GM19467 (cell line): ENCODE measurements around the gene ITGA2.
"Not testable (repeated sequence)": the region's sequence is repeated elsewhere in the genome, so short reads cannot be mapped to it uniquely, and the experiment has no call there.

Source experiments
- ATAC-seq: cut with Tn5 transposase; IDR thresholded peaks from one replicate; pipeline ENCODE4 v1.9.1; 2021; ENCODE audit warnings: mild to moderate bottlenecking, moderate library complexity; ENCODE audit not compliant: unreplicated experiment

ITGA2 gene

GRCh38 chr5:52989025-52989780 lies at the start of gene ITGA2:
Gene ITGA2, plus strand, starts transcription at chr5:52989352. Its CDS starts 117 bp downstream, at chr5:52989469.
- ATAC-seq: no peak

GRCh38 chr5:52943285-52943684 lies 45.9 kb upstream of the ITGA2 start:
- ATAC-seq: peak; percentile 55

GRCh38 chr5:52943808-52944207 lies 45.3 kb upstream of the ITGA2 start:
- ATAC-seq: no peak

GRCh38 chr5:52945040-52945439 lies 44.1 kb upstream of the ITGA2 start:
- ATAC-seq: no peak

GRCh38 chr5:52947208-52947607 lies 41.9 kb upstream of the ITGA2 start:
- no peak for ATAC-seq

GRCh38 chr5:52947851-52948250 lies 41.3 kb upstream of the ITGA2 start:
- no peak for ATAC-seq

GRCh38 chr5:52948418-52949076 lies 40.6 kb upstream of the ITGA2 start:
- ATAC-seq: peak; percentile 100

GRCh38 chr5:52950686-52951085 lies 38.5 kb upstream of the ITGA2 start:
- ATAC-seq: no peak

- no peak for ATAC-seq
Observed at GRCh38 chr5:52952483-52952882, 36.7 kb upstream of the ITGA2 start.

- ATAC-seq: no peak
Observed at GRCh38 chr5:52956014-52956413, 33.1 kb upstream of the ITGA2 start.

GRCh38 chr5:52956915-52957747 lies 32.0 kb upstream of the ITGA2 start:
- ATAC-seq: peak; percentile 80

- no peak for ATAC-seq
Observed at GRCh38 chr5:52961274-52961681, 27.9 kb upstream of the ITGA2 start.

- ATAC-seq: no peak
Observed at GRCh38 chr5:52963636-52964035, 25.5 kb upstream of the ITGA2 start.

- no peak for ATAC-seq
Observed at GRCh38 chr5:52964138-52964537, 25.0 kb upstream of the ITGA2 start.

GRCh38 chr5:52976157-52976556 lies 13.0 kb upstream of the ITGA2 start:
- ATAC-seq: not testable (repeated sequence)

GRCh38 chr5:52977264-52977897 lies 11.8 kb upstream of the ITGA2 start:
- no peak for ATAC-seq

- no peak for ATAC-seq
Observed at GRCh38 chr5:52981507-52981906, 7.6 kb upstream of the ITGA2 start.

GRCh38 chr5:52983731-52984636 lies 5.2 kb upstream of the ITGA2 start:
- no peak for ATAC-seq

GRCh38 chr5:52985306-52985705 lies 3.8 kb upstream of the ITGA2 start:
- ATAC-seq: no peak

- ATAC-seq: no peak
Observed at GRCh38 chr5:52987711-52988331, 1.3 kb upstream of the ITGA2 start.
